Endometrial microvascular endothelial cells (primary cell): ENCODE data around the gene GPATCH4. TPM values are rescaled to one million over a fixed set of nuclear protein-coding genes. Genes with fewer than 3 reads are reported as not detected.
"Not testable (repeated sequence)": the region's sequence is repeated elsewhere in the genome, so short reads cannot be mapped to it uniquely, and the experiment has no call there.

Experiments
- in situ Hi-C: cut with HindIII; loops from 2 replicates; pipeline ENCODE4 v1.10.0; 2017; ENCODE audit warnings: low sequenced_read_pairs, low pct_unique_long_range_greater_than_20kb; ENCODE audit errors: inconsistent ontology term
- total RNA-seq: library from RNA; depleted of rRNA; stranded (reverse); fragments of >200 nt; gene quantifications from one replicate; pipeline ENCODE4 v1.2.3, GENCODE V29; 2015; ENCODE audit errors: inconsistent ontology term

Gene GPATCH4
- total RNA-seq, 1 donor from 2014 or later: 12.9 TPM

DNA sequence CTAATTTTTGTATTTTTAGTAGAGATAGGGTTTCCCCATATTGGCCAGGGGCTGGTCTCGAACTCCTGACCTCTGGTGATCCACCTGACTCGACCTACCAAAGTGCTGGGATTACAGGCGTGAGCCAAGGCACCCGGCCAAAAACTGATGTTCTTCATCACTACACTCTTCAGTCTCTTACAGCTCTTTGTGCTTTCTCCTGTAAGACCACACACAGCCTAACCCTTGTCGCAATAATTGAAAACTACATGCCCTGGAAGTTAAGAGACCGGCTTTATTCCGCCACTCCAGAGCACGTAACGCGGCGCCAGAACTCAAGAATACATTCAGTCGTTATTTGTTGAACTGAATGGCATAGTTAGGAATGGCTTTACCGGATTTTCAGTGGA is 552 bp downstream of the GPATCH4 start:
- in situ Hi-C loops: no loop called here

DNA sequence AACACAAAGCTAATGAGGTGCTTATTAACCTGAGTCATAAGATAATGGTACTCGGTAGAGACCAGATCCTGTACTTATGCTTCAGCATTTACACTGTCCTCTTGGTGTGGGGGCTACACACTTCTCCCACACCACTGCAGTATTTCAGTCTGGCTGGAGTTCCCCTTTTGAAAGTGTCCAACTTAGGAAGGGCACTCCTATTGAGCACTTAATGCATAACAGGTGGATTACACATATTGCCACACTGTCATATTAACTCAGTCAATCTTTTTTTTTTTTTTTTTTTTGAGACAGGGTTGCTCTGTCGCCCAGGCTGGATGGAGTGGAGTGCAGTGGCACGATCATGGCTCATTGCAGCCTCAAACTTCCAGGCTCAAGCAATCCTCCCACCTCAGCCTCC is 1.5 kb downstream of the GPATCH4 start:
- in situ Hi-C loops: no loop called here

DNA sequence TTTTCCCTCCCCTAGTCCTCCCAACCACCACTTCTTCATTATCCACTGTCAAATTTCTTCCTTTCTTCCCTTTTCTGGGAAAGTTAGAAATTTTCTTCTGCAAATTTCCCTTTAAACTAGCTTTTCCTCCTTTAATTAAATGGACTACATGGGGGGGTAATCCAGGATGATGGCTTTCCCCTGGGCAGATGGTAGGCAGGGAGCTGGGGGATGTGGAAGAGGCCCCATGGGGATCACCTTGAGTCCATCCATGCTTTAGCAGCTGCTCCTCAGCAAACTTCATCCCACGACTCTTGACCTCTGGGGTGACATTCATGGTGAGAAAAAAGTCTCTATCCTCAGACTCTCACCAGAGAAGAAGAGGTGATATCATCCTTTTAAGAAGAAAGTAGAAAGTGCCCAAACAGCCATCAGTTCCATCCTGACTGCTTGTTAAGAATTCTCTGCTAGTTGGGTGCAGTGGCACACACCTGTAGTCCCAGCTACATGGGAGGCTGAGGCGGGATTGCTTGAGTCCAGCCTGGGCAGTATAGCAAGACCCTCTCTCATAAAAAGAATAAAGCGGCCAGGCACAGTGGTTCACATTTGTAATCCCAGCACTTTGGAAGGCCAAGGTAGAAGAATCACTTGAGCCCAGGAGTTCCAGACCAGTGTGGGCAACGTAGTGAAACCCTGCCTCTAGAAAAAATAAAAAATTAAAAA is 2.4 kb downstream of the GPATCH4 start:
- in situ Hi-C loops: no loop called here

DNA sequence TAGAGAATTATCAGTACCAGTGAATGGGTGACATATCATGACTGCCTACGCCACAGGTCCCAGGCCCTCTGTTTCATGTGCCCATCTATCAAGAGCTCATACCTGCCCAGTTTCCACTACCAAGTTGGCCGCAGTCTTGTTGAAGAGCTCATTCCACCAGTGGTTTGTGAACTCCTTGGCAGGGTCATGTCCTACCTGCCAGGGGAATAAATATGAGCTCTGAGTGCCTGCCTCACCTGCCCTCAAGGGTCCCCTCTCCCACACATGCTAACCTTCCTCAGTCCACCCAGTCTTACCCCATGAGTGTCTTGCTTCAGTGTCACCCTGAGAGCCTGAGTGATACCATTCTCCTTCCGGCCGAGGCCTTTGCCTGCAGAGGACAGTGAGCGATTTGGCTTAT is 3.2 kb downstream of the GPATCH4 start:
- in situ Hi-C loops: no loop called here

DNA sequence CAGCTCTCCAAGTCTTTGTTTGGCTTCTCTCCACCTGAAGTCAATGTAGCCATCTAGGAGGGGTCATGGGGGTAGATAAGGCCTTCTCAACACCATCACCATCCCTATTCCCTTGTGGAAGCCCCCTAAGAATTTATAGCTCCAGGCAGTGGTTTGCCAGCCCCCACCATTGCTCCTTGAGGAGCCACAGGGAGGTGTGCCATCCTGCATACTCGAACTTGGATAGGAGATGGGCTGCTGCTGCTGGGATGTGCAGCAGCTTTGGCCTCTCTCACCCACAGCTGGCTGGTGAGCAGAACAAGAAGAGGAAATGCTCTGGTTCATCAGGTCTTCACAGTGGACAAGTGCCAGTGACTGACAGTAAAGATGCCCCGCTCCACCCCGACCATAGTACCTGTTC is 4.9 kb downstream of the GPATCH4 start:
- in situ Hi-C loops: no loop called here

DNA sequence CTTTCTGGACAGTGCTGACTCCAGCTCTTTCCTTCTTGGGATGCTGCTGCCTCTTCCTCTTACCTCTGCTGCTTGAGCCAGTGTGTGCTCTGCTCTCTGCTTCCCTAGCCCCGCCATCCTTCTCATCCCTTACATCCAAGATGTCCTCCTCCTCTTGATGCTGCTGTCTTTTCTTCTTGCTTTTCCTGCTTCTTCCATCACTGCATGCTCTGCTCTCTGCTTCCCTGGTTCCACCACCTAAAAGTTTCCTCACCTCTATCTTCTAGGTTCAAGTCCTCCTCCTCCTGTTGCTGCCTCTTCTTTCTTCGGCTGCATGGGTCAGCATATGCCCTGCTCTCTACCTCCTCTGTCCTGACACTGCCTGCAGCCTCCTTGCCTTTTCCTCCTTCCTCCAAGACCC is 6.3 kb downstream of the GPATCH4 start:
- in situ Hi-C loops: no loop called here

DNA sequence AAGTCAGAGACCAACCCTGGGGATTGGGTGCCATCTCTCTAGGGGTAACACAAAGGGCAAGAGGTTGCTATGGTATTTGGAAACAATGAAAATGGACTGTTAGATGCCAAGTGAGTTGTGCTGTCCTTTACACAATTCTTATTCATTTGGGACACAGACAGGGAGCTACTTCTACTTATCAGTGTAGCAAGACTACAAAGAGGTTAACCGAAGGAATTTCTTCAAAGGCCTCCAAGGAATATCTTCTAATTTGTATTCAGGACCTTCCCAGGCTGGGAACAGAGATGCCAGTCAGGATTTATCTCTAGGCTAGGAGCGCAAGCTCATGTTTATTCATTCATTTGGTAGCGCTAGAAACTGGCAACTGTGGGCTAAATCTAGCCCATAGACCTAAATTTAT is 7.1 kb downstream of the GPATCH4 start:
- in situ Hi-C loops: no loop called here

DNA sequence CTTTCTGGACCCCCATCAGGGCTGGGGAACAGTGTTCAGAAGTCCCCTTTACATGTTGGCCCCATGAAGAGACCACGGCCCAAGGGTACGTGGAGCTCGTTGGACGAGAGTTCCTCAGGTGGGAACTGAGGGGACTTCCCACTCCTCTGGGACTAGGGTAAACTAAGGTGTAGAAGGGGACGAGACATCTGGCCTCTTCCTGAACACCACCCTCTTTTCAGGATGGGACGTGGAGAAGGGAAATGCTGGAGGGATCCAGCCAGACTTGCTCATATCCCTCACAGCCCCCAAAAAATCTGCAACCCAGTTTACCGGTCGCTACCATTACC is 7.7 kb downstream of the GPATCH4 start:
- in situ Hi-C loops: no loop called here

DNA sequence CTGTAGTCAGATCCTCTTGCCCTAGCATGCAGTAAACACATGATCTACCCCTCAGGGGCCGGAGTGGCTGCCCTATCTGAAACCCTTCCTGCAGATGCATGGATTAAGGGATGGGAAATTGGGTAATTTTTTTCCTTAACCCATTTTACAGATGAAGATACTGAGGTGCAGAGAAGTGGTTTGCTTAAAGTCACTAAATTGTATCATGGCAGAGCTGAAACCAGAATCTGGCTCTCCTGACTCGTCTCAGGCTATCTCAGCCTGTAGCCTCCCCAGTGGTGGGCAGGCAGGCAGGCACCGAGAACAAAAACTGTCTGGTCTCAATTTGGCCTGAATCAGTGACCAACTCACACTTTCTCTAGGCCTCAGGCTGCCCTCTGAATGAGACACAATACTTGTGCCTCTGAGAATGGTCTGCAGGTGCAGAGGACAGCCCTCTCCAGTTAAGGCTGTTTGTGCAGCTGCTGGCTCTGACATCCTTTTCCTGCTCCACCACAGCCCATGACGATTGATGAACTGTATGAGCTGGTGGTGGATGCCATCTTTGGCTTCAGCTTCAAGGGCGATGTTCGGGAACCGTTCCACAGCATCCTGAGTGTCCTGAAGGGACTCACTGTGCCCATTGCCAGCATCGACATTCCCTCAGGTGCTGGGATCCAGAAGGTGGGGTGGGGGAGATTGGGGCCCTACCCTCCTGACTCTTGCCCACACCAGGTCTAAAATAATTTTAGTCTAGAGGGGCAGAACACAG is 8.2 kb downstream of the GPATCH4 start:
- in situ Hi-C loops: no loop called here

DNA sequence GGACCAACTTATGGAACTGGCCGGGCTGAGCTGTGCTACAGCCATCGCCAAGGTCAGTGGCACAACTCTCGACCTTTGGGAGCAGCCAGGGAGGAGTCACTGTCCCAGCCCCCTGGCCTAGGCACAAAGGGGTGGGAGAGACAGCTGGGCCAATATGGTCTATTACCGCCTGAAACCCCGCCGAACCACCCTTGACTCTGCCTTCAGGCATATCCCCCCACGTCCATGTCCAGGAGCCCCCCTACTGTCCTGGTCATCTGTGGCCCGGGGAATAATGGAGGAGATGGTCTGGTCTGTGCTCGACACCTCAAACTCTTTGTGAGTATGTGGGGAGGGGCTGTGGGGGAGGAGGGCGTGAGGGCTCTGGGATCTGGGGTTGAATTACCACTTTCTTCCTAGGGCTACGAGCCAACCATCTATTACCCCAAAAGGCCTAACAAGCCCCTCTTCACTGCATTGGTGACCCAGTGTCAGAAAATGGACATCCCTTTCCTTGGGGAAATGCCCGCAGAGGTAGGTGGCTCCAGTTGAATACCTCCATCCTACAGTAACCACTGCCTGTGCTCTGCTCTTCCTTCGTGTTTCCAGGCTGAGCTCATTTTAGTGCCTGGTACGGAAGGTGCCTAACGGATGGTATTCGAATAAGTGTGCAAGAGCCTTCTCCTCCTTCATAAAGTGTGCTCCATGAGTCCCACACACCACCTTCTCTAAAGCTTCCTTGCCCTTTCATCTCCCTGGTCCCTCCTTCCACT is 8.9 kb downstream of the GPATCH4 start:
- in situ Hi-C loops: no loop called here

DNA sequence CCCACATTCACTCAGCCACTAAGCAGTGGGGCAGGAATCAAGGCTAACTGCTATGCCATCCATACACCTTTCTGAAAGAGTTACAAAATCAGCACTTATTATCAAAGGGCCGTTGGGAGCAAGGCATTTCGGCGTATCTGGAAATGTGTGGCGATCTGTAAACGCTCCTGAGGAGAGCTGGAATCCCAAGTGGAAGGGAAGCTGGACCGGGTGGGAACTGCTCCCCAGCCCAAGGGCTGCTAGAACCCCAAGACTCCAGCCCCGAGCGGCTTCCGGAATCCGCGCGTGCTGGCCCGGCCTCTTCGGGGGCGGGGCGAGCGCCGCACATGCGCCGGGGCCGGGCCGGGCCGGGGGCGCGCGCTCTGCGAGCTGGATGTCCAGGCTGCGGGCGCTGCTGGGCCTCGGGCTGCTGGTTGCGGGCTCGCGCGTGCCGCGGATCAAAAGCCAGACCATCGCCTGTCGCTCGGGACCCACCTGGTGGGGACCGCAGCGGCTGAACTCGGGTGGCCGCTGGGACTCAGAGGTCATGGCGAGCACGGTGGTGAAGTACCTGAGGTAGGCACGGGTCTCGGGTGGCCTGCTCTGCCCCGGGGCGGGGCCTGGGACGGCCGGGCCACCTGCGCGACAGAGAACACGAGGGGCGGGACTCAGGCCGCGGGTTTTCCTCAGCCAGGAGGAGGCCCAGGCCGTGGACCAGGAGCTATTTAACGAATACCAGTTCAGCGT is 9.7 kb downstream of the GPATCH4 start, which contains the start of gene NAXE:
NAXE (plus strand) TSS at position 345 of the 726 bp plus-strand sequence; CDS start at position 374, 29 bp downstream.
- in situ Hi-C loops: no loop called here

DNA sequence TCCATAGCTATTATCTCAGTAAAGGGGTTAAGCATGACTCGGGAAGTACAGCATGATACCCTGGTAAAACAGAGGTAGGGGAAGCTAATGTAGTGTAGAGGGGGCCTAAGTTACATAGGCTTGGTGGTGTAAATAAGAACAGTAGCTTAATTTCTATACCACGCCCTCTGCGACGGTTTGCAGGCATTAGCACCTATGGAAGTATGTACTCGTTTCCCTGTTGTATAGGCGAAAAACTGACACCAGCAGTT is 10.2 kb downstream of the GPATCH4 start:
- in situ Hi-C loops: no loop called here

DNA sequence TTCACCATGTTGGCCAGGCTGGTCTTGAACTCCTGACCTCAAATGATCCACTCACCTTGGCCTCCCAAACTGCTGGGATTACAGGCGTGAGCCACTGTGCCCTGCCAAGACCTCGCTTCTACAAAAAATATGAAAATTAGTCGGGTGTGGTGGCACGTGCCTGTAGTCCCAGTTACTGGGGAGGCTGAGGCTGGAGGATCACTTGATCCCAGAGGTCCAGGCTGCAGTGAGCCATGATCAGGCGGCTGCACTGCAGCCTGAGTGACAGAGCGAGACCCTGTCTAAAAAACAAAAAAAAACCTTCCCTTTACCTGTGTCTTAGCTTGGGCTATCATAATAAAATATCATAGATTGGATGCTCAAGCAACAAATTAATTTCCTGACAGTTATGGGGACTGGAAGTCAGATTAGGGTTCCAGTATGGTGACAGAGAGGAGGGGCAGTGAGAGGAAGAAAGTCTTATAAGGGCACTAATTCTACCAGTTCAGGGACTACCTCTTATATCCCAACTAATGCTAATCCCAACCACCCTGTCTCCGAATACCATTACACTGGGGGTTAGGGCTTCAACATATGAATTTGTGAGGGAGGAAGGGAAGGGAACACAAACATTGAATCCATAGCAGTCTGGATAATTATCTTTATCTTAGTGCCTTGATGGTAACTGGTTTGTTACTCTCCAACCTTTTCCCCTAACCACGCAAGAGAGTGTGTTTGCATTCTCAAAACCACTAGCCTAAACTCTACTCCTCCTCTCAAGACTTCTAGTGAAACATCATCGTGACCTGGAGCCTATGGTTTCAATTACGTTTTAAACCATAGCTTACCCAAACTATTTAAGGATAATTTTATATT is 10.7 kb downstream of the GPATCH4 start:
- in situ Hi-C loops: no loop called here

DNA sequence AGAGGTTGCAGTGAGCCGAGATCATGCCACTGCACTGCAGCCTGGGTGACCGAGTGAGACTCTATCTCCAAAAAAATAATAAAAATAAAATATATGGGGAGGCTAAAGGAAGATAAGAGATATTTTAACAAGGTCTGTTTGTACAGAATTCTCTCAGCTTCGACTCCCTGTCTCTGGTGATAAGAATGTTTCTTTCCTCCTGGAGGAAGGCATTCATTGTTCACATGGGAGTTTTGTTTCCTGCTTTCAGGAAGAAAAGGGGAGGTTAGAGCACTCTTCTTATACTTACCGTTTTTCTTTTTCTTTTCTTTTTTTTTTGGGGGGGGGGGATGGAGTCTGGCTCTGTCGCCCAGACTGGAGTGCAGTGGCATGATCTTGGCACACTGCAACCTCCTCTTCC is 11.7 kb downstream of the GPATCH4 start:
- in situ Hi-C loops: no loop called here

DNA sequence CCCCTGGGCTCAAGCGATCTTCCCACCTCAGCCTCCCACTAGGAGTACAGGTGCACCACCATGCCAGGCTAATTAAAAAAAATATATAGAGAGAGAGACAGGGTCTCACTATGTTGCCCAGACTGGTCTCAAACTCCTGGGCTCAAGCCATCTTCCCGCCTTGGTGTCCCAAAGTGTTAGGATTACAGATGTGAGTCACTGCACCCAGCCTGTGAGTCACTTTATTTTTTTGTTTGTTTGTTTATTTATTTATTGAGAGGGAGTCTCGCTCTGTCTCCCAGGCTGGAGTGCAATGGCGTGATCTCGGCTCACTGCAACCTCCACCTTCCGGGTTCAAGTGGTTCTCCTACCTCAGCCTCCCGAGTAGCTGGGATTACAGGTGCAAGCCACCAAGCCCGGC is 13.4 kb downstream of the GPATCH4 start:
- in situ Hi-C loops: not testable (repeated sequence)

DNA sequence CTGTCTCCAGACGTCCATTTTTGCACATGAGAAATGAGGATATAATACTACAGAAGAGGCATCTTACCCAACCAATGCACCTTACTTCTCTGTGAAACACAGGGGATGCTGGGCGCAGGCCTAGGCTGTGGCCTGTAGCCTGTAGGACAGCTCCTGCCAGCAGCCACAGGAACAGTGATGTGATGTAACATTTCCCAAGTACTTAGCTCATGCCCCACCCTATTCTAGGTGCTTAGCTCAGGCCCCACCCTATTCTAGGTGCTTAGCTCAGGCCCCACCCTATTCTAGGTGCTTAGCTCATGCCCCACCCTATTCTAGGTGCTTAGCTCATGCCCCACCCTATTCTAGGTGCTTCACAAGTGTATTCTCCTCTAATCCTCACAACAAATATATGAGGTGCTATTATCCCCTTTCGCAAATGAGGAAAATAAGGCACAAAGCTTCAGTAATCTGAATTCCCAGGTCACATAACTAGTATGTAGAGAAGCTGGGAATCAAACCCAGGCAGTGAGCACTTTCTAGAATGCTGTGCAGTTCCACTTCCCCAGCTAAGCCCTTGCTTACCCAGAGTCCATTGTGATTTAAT is 14.3 kb downstream of the GPATCH4 start:
- in situ Hi-C loops: no loop called here

DNA sequence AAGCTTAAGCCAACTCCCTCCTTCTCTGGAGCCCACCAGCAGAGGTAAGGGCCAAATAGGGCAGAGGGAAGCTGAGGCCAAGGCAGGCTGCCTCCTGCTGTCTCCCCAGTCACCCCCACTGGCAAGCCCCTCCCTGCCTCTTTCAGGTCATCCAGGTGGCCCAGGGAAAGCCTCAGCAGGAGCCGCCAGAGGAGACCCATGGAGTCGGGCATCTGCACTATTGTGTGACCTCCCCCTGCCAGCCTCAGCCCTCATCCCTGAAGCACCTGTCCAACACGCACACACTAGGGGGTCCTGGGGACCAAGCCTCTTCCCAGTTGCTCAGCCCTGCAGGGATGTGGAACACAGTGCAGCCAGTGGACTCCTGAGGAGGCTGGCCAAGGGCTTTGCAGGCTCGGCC is 15.0 kb downstream of the GPATCH4 start:
- in situ Hi-C loops: no loop called here

DNA sequence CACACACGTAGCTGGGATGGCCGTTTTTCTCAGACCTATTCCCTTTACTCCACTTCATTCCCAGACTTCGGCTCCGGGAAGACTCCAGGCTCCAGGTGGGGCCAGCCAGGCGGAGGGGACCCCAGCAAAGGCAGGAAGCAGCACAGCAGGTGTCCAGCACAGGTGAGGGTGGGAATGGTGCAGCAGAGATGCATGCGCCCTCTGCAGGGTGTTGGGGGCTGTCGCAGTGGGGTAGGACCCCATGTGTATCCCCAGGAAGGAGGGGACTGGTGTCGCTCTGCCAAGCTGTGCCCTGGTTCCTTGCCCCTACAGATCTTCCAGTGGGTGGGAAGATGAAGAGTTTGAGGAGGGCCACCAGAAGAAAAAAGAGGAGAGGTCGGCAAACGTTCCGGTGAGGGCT is 16.5 kb downstream of the GPATCH4 start:
- in situ Hi-C loops: no loop called here
